HEK293 (cell line): ENCODE data around the gene SSBP2.

Experiments
- CTCF ChIA-PET: fragments of 350-600 bp; formaldehyde crosslinking; extraction: SDS; loops from one replicate; lab custom pipeline; 2021; ENCODE audit warnings: antibody characterized with exemption; lab: Yijun Ruan, JAX
- POLR2A ChIA-PET: fragments of 300-600 bp; formaldehyde crosslinking; extraction: SDS; loops from one replicate; lab custom pipeline; 2020; ENCODE audit warnings: antibody characterized with exemption, inconsistent platforms; lab: Yijun Ruan, JAX
- H3K27ac ChIP-seq: fragments of 200-500 bp; sonication (Bioruptor generic); 2 replicates; pipeline ENCODE4 v1.5.1; 2014; ENCODE audit warnings: low read depth, low read length, control low read depth, inconsistent platforms; ENCODE audit errors: extremely low read depth
- H3K36me3 ChIP-seq, 2 experiments: fragments of 200-500 bp in 1 of 2; sonication (Bioruptor generic) in 1 of 2; 1 replicate in 1 of 2; 2 replicates in 1 of 2; pipeline ENCODE4 v1.5.1; 2014 to 2017; ENCODE audit warnings: inconsistent platforms in 2 of 2, low read length in 2 of 2; ENCODE audit not compliant: control insufficient read depth in 2 of 2, insufficient read depth in 1 of 2
- H3K4me1 ChIP-seq: fragments of 200-500 bp; sonication (Bioruptor generic); 2 replicates; pipeline ENCODE4 v1.5.1; 2014; ENCODE audit warnings: mild to moderate bottlenecking, low read length, inconsistent platforms; ENCODE audit not compliant: control insufficient read depth, insufficient read depth
- H3K4me3 ChIP-seq: 2 replicates; pipeline ENCODE4 v1.5.1; 2011; ENCODE audit warnings: low read depth, mild to moderate bottlenecking, control low read depth, low read length, moderate library complexity
- H3K9me3 ChIP-seq: fragments of 200-500 bp; sonication (Bioruptor generic); 2 replicates; pipeline ENCODE4 v1.5.1; 2014; ENCODE audit warnings: low read depth, low read length, inconsistent platforms; ENCODE audit not compliant: control insufficient read depth, insufficient read depth
- BCL6B ChIP-seq: fragments of 450-650 bp; formaldehyde crosslinking; IDR thresholded peaks from 2 replicates; pipeline ENCODE4 v1.5.1; 2017; ENCODE audit warnings: missing biosample characterization, missing genetic modification characterization
- CTCF ChIP-seq: fragments of 450-650 bp; formaldehyde crosslinking; IDR thresholded peaks from 2 replicates; pipeline ENCODE4 v1.5.1; 2016; ENCODE audit warnings: missing biosample characterization, missing genetic modification characterization
- EGR2 ChIP-seq: fragments of 450-650 bp; formaldehyde crosslinking; IDR thresholded peaks from 2 replicates; pipeline ENCODE4 v1.5.1; 2016; ENCODE audit warnings: low read depth, missing biosample characterization, missing genetic modification characterization
- MEIS1 ChIP-seq: sonication (generic); formaldehyde crosslinking; IDR thresholded peaks from 2 replicates; pipeline ENCODE4 v1.8.1; 2022; ENCODE audit warnings: missing genetic modification reagents, mild to moderate bottlenecking, borderline replicate concordance
- OSR2 ChIP-seq: fragments of 450-650 bp; formaldehyde crosslinking; IDR thresholded peaks from 2 replicates; pipeline ENCODE4 v1.5.1; 2016; ENCODE audit warnings: missing biosample characterization, missing genetic modification characterization
- TRIM28 ChIP-seq: IDR thresholded peaks from 2 replicates; pipeline ENCODE4 v1.6.1; 2011; ENCODE audit warnings: low read length, control low read depth, borderline replicate concordance
- ZBTB10 ChIP-seq: fragments of 450-650 bp; formaldehyde crosslinking; IDR thresholded peaks from 2 replicates; pipeline ENCODE4 v1.5.1; 2016; ENCODE audit warnings: missing biosample characterization, missing genetic modification characterization
- ZBTB21 ChIP-seq: fragments of 450-650 bp; formaldehyde crosslinking; IDR thresholded peaks from 2 replicates; pipeline ENCODE4 v1.5.1; 2017; ENCODE audit warnings: missing biosample characterization, missing genetic modification characterization
- ZBTB44 ChIP-seq: fragments of 450-650 bp; IDR thresholded peaks from 2 replicates; pipeline ENCODE4 v1.5.1; 2018; ENCODE audit warnings: missing biosample characterization, mild to moderate bottlenecking, missing genetic modification characterization
- ZBTB48 ChIP-seq: fragments of 450-650 bp; formaldehyde crosslinking; IDR thresholded peaks from 2 replicates; pipeline ENCODE4 v1.5.1; 2016; ENCODE audit warnings: missing biosample characterization, missing genetic modification characterization
- ZBTB7A ChIP-seq: fragments of 450-650 bp; formaldehyde crosslinking; IDR thresholded peaks from 2 replicates; pipeline ENCODE4 v1.5.1; 2016; ENCODE audit warnings: low read depth, missing biosample characterization, missing genetic modification characterization
- ZFHX2 ChIP-seq: fragments of 450-650 bp; formaldehyde crosslinking; conservative IDR thresholded peaks from 2 replicates; pipeline ENCODE4 v1.5.1; 2016; ENCODE audit warnings: missing biosample characterization, missing genetic modification characterization
- ZFP37 ChIP-seq: fragments of 450-650 bp; formaldehyde crosslinking; IDR thresholded peaks from 2 replicates; pipeline ENCODE4 v1.5.1; 2016; ENCODE audit warnings: missing biosample characterization, missing genetic modification characterization
- ZIC2 ChIP-seq: fragments of 450-650 bp; formaldehyde crosslinking; IDR thresholded peaks from 2 replicates; pipeline ENCODE4 v1.5.1; 2016; ENCODE audit warnings: missing biosample characterization, missing genetic modification characterization
- ZNF10 ChIP-seq: fragments of 450-650 bp; formaldehyde crosslinking; IDR thresholded peaks from 2 replicates; pipeline ENCODE4 v1.5.1; 2017; ENCODE audit warnings: missing biosample characterization, missing genetic modification characterization
- ZNF140 ChIP-seq: fragments of 450-650 bp; formaldehyde crosslinking; IDR thresholded peaks from 2 replicates; pipeline ENCODE4 v1.5.1; 2016; ENCODE audit warnings: missing biosample characterization, missing genetic modification characterization
- ZNF157 ChIP-seq: fragments of 450-650 bp; formaldehyde crosslinking; IDR thresholded peaks from 2 replicates; pipeline ENCODE4 v1.5.1; 2016; ENCODE audit warnings: missing biosample characterization, missing genetic modification characterization
- ZNF175 ChIP-seq: fragments of 450-650 bp; formaldehyde crosslinking; IDR thresholded peaks from 2 replicates; pipeline ENCODE4 v1.5.1; 2016; ENCODE audit warnings: missing biosample characterization, missing genetic modification characterization
- ZNF311 ChIP-seq: fragments of 450-650 bp; formaldehyde crosslinking; IDR thresholded peaks from 2 replicates; pipeline ENCODE4 v1.5.1; 2017; ENCODE audit warnings: missing biosample characterization, missing genetic modification characterization, borderline replicate concordance
- ZNF335 ChIP-seq: fragments of 450-650 bp; formaldehyde crosslinking; conservative IDR thresholded peaks from 2 replicates; pipeline ENCODE4 v1.5.1; 2016; ENCODE audit warnings: missing biosample characterization, missing genetic modification characterization
- ZNF362 ChIP-seq: fragments of 450-650 bp; formaldehyde crosslinking; IDR thresholded peaks from 2 replicates; pipeline ENCODE4 v1.5.1; 2016; ENCODE audit warnings: missing biosample characterization, missing genetic modification characterization
- ZNF433 ChIP-seq: fragments of 450-650 bp; formaldehyde crosslinking; IDR thresholded peaks from 2 replicates; pipeline ENCODE4 v1.5.1; 2016; ENCODE audit warnings: missing biosample characterization, missing genetic modification characterization, low read depth
- ZNF473 ChIP-seq: fragments of 450-650 bp; formaldehyde crosslinking; IDR thresholded peaks from 2 replicates; pipeline ENCODE4 v1.5.1; 2017; ENCODE audit warnings: missing biosample characterization, missing genetic modification characterization
- ZNF48 ChIP-seq: fragments of 450-650 bp; formaldehyde crosslinking; IDR thresholded peaks from 2 replicates; pipeline ENCODE4 v1.5.1; 2016; ENCODE audit warnings: missing biosample characterization, missing genetic modification characterization
- ZNF510 ChIP-seq: fragments of 450-650 bp; formaldehyde crosslinking; IDR thresholded peaks from 2 replicates; pipeline ENCODE4 v1.5.1; 2018; ENCODE audit warnings: mild to moderate bottlenecking, missing genetic modification characterization, missing biosample characterization; ENCODE audit not compliant: insufficient replicate concordance
- ZNF561 ChIP-seq: fragments of 450-650 bp; IDR thresholded peaks from 2 replicates; pipeline ENCODE4 v1.5.1; 2018; ENCODE audit warnings: missing biosample characterization, missing genetic modification characterization, borderline replicate concordance
- ZNF621 ChIP-seq: fragments of 450-650 bp; formaldehyde crosslinking; IDR thresholded peaks from 2 replicates; pipeline ENCODE4 v1.5.1; 2017; ENCODE audit warnings: missing biosample characterization, missing genetic modification characterization
- ZNF776 ChIP-seq: fragments of 450-650 bp; formaldehyde crosslinking; IDR thresholded peaks from 2 replicates; pipeline ENCODE4 v1.5.0; 2017; ENCODE audit warnings: missing biosample characterization, missing genetic modification characterization, borderline replicate concordance
- ZSCAN30 ChIP-seq: fragments of 450-650 bp; IDR thresholded peaks from 2 replicates; pipeline ENCODE4 v1.5.1; 2018; ENCODE audit warnings: missing biosample characterization, mild to moderate bottlenecking, missing genetic modification characterization, moderate library complexity

Gene SSBP2

GRCh38 chr5:81371354-81371876 is 379.5 kb downstream of the SSBP2 start (continued):
- TF ChIP-seq BCL6B (tag by site-specific recombination) = no peak
- TF ChIP-seq ZFP37 (tag by site-specific recombination) = no peak
- TF ChIP-seq OSR2 (tag by site-specific recombination) = no peak
- no peak for TF ChIP-seq EGR2 (tag by site-specific recombination)
- no peak for TF ChIP-seq ZNF473 (tag by site-specific recombination)
- no peak for TF ChIP-seq ZNF157 (tag by site-specific recombination)
- no peak for TF ChIP-seq ZNF311 (tag by site-specific recombination)
- no peak for TF ChIP-seq ZBTB48
- TF ChIP-seq ZNF776 (tag by site-specific recombination) = no peak
- no peak for TF ChIP-seq ZNF48 (tag by site-specific recombination)
- TF ChIP-seq, all 188 proteins: peak for 0

GRCh38 chr5:81370912-81371311 is 380.0 kb downstream of the SSBP2 start:
- H3K9me3 ChIP-seq = no peaks in the 10 kb centered on the region
- no peak overlapping the region for H3K27ac ChIP-seq
- TF ChIP-seq TRIM28 (no peak), ZBTB21 (tag by site-specific recombination) (no peak), ZNF433 (tag by site-specific recombination) (no peak), ZBTB7A (no peak), ZNF510 (no peak), ZNF140 (no peak), ZNF175 (no peak), ZFHX2 (no peak), MEIS1 (no peak), ZIC2 (tag by site-specific recombination) (no peak), ZNF621 (tag by site-specific recombination) (no peak)
- CTCF ChIA-PET = interaction anchor here (0.7 kb wide), 1 partner anchor 1768 kb away, joined by 3 read pairs; no protein-coding TSS in a partner anchor
- no peaks in the 10 kb centered on the region for H3K4me1 ChIP-seq
- no peak overlapping the region for H3K4me3 ChIP-seq
- POLR2A ChIA-PET = no interaction called here
- H3K36me3 ChIP-seq = no peaks in the 10 kb centered on the region

GRCh38 chr5:81365541-81365940 is 385.4 kb downstream of the SSBP2 start:
- CTCF ChIA-PET = no interaction called here
- TF ChIP-seq ZNF335 (no peak), ZBTB10 (no peak), CTCF (tag by site-specific recombination) (no peak), ZNF362 (tag by site-specific recombination) (no peak), ZNF561 (tag by site-specific recombination) (no peak), ZBTB44 (tag by site-specific recombination) (no peak), ZSCAN30 (tag by site-specific recombination) (no peak), ZNF10 (no peak)

More at GRCh38 chr5:81365541-81365940, 385.4 kb downstream of the SSBP2 start:
- no peaks in the 10 kb centered on the region for H3K36me3 ChIP-seq
- POLR2A ChIA-PET = no interaction called here
- no peak overlapping the region for H3K4me3 ChIP-seq
- no peaks in the 10 kb centered on the region for H3K4me1 ChIP-seq
- no peak overlapping the region for H3K27ac ChIP-seq
- no peaks in the 10 kb centered on the region for H3K9me3 ChIP-seq
